Measurements from ENCODE around the gene TRIM7. TPM values are rescaled to one million over a fixed set of nuclear protein-coding genes. Genes with fewer than 3 reads are reported as not detected.

The TRIM7 gene
- polyA plus RNA-seq, 3 donors from 2014 or later, result 0.50 TPM; not detected in 2

DNA sequence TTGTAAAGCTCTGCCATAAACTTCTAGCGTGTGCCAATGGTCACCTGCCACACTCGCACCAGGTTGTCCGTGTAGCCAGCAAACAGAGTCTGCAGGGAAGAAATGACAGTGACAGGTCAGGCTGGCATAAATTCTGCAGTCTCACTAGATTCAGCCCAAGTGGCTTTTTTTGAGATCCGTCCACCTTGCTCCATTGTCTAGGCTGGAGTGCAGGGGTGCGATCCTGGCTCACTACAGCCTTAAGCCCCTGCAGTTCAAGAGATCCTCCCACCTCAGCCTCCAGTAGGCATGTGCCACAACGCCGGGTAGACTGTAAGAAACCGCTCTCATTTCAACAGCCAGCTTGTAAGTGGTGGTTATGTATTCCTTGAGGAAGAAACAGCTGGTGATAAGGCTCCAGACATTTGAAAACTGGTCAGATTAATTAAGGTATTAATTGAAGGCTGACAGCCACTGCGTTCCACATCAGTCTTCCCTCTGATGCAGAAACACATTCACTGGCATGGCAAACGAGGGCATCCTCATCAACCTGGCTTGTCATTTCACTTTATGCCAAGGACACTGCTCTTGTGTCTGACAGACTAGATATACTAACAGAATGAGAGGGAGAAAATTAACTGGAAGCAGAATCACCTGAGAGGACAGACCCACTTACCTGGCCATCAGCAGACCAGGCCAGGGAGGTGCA, 32.1 kb upstream of the TRIM7 start:
- peaks cover 12 to 38% of the 10 kb centered on the region in 2 donors for H3K4me1 Mint-ChIP-seq
- H3K9me3 Mint-ChIP-seq, result no peaks in the 10 kb centered on the region
- DNase-seq, result no peak
- H3K36me3 Mint-ChIP-seq, result peaks cover 23 to 65% (median 48%) of the 10 kb centered on the region in 3 donors
- no peak overlapping the region for H3K4me3 Mint-ChIP-seq
- H3K27ac Mint-ChIP-seq, result peak overlapping the region in 2 of 6 donors; percentile 17 to 61
- H3K27me3 Mint-ChIP-seq (ENCODE audit: low read depth in 3 of 3), result peaks cover 0 to 8% (median 4%) of the 10 kb centered on the region in 3 donors

DNA sequence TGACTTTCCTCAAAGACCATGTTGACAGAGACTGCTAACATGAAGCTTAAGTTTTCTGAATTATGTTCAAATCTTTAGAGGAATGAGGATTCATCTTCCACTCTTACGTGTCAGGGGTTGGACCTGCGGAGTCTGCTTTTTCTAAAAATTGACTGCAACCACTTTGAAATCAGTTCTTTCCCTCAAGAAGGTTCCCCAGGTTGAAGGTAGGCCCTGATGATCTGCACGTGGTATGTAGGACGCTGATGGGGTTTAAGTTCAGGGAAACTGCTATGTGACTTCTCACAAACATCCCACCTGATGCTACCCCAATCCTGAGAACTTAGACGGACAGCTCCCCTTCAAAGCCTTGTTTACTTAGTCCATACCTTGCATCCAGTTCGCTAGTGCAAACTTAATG, 31.5 kb upstream of the TRIM7 start:
- H3K27me3 Mint-ChIP-seq (ENCODE audit: low read depth in 3 of 3), result peaks cover 0 to 6% (median 4%) of the 10 kb centered on the region in 3 donors
- H3K4me1 Mint-ChIP-seq, result peaks cover 6 to 38% of the 10 kb centered on the region in 2 donors
- H3K4me3 Mint-ChIP-seq, result no peak overlapping the region
- no peak for DNase-seq
- H3K27ac Mint-ChIP-seq, result peak overlapping the region in 1 of 6 donors; percentile 3
- H3K36me3 Mint-ChIP-seq, result peaks cover 26 to 61% (median 44%) of the 10 kb centered on the region in 3 donors
- H3K9me3 Mint-ChIP-seq, result no peaks in the 10 kb centered on the region

DNA sequence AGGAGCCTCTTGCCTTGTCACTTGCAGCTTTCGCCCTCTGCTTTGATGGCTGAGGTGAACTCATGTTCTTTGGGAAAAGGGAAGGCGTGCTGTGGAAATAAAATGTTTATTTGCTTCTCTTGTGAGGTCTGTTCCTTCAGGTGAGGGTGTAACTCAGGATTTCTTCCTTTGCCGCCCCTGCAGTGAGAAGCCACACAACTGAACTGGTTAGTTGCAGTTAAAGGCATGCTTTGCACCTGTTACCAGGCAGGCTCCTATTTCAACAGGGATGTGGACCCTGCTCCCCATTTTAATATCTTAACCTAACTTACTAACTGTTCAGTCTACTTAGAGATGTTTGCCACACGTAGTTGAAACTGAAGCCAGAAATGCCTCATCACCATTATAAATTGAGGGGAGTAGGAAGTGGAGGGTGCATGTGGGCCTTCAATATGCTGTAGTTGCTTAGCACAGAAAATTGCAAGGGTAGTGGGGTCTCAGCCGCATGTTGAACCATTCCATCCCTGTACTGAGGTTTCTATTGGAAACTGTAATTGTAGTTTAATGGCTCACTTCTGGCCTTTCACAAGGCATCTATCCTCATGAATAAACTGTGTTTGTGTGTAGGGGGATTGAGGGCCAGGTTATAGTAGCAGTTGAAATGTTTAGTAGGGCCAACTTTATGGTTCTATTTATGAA, 30.8 kb upstream of the TRIM7 start:
- Mint-ChIP-seq H3K4me3 (no peak overlapping the region), H3K36me3 (peaks cover 26 to 60% (median 43%) of the 10 kb centered on the region in 3 donors), H3K27ac (peak overlapping the region in 2 of 6 donors; percentile 17 to 57), H3K4me1 (peaks cover 5 to 32% of the 10 kb centered on the region in 2 donors), H3K27me3 (ENCODE audit: low read depth in 3 of 3) (peaks cover 0 to 4% (median 4%) of the 10 kb centered on the region in 3 donors), H3K9me3 (no peaks in the 10 kb centered on the region)
- DNase-seq, result no peak

DNA sequence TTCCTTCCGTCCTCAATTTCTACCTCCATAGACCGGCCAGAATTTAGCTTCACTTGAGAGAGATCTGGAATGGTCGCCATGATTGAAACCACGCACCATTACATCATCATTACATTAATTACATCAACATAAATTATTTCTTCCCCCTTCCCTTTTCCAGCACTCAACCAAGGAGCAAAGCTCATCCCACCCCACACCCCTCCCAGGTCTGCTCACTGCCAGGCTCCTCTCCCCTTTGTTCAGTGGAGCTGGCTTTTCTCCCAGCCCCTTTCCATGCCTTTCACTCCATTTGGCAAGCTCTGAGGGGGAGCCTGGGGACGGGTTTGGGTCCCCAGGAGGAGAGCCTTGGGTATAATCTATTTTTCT, 30.3 kb upstream of the TRIM7 start:
- no peaks in the 10 kb centered on the region for H3K9me3 Mint-ChIP-seq
- no peak overlapping the region for H3K4me3 Mint-ChIP-seq
- no peak for DNase-seq
- H3K4me1 Mint-ChIP-seq, result peaks cover 7 to 28% of the 10 kb centered on the region in 2 donors
- H3K27ac Mint-ChIP-seq, result peak overlapping the region in 1 of 6 donors; percentile 57
- H3K36me3 Mint-ChIP-seq, result peaks cover 26 to 57% (median 43%) of the 10 kb centered on the region in 3 donors
- H3K27me3 Mint-ChIP-seq (ENCODE audit: low read depth in 3 of 3), result peaks cover 0 to 4% (median 4%) of the 10 kb centered on the region in 3 donors

DNA sequence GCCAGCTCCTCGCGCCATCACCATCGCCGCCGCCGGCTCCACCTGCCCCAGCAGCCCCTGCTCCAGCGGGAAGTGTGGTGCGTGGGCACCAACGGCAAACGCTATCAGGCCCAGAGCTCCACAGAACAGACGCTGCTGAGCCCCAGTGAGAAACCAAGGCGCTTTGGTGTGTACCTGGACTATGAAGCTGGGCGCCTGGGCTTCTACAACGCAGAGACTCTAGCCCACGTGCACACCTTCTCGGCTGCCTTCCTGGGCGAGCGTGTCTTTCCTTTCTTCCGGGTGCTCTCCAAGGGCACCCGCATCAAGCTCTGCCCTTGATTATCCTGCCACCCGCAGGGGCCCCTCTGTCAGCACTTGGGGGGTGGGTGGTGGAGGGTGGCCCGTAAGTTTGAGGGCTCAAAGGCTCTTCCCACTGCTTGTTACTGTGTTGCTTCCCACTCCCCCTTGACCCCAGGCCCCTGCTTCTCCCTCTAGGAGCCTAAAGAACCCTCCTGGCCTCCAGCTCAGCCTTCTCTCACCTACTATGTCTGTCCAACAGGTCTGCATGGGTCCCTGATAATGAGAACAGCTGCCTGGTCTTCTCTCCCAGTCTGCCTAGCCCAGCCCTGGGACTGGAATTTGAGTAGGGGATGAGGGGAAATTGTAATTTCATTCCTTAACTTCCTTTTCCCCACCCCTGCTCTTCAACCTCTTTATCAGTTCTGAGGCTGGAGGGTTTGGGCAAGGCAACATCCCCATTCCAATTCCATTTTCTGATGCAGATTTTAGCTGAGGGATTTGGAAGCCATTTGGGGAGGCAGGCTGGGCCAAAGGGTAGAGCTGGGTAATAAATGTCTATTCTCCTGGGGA, 29.7 kb upstream of the TRIM7 start:
- no peaks in the 10 kb centered on the region for H3K9me3 Mint-ChIP-seq
- no peak for DNase-seq
- H3K4me3 Mint-ChIP-seq, result no peak overlapping the region
- peaks cover 11 to 32% of the 10 kb centered on the region in 2 donors for H3K4me1 Mint-ChIP-seq
- H3K36me3 Mint-ChIP-seq, result peaks cover 29 to 60% (median 46%) of the 10 kb centered on the region in 3 donors
- H3K27ac Mint-ChIP-seq, result peak overlapping the region in 2 of 6 donors; percentile 57 to 67
- peaks cover 0 to 4% (median 4%) of the 10 kb centered on the region in 3 donors for H3K27me3 Mint-ChIP-seq (ENCODE audit: low read depth in 3 of 3)

DNA sequence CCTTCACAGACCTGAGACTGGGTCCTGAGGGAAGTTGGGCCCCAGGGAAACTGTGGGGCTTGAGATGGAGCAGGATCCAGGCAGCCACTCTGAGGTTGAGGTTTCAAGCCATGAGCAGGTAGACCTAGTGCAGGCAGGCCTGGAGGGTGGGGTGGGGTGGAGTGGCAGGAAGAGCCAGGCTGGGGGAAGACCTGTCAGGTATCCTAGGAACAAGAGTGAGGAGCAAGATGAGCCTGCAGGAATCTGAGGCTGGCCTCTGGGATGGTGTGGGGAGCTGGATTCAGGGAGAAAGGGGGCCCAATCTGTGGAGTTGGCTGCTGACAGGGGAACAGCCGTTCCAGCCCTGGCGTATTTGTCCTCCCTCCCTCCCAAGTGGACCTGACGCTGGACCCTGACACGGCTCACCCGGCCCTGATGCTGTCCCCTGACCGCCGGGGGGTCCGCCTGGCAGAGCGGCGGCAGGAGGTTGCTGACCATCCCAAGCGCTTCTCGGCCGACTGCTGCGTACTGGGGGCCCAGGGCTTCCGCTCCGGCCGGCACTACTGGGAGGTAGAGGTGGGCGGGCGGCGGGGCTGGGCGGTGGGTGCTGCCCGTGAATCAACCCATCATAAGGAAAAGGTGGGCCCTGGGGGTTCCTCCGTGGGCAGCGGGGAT, 28.9 kb upstream of the TRIM7 start:
- no peak for DNase-seq
- Mint-ChIP-seq H3K9me3 (no peaks in the 10 kb centered on the region), H3K27me3 (ENCODE audit: low read depth in 3 of 3) (peaks cover 0 to 2% (median 0%) of the 10 kb centered on the region in 3 donors), H3K4me1 (peaks cover 18 to 33% of the 10 kb centered on the region in 2 donors), H3K4me3 (no peak overlapping the region), H3K27ac (no peak overlapping the region), H3K36me3 (peaks cover 29 to 60% (median 47%) of the 10 kb centered on the region in 3 donors)

DNA sequence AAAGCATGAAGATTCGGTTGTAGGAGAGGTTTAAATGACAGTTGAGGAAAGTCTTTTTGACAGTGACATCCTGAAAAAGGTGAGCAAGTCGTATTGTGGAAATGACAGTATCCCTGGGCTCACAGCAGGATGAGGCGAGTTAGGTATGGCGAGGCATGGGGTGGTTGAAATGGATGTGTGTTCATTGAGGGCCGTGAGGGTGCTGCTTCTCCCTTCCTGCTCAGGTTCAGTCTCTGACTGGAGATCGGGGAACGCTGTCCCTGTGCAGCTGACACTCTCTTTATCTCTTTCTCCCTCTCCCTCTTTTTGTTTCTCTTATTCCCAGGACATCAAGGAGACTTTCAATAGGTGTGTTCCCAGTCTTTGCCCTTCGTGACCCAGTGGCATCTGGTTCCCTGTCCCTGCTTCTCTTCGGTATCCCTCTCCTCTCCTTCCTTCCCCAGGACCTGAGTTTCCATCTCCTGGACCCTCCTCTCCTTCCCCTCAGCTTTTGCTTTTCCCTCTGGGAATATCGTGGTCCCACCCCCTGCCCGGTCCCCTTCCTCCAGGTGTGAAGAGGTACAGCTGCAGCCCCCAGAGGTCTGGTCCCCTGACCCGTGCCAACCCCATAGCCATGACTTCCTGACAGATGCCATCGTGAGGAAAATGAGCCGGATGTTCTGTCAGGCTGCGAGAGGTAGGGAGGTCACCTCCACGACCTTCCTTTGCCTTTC, 28.2 kb upstream of the TRIM7 start:
- Mint-ChIP-seq H3K9me3 (no peaks in the 10 kb centered on the region), H3K4me1 (peaks cover 16 to 28% of the 10 kb centered on the region in 2 donors), H3K4me3 (no peak overlapping the region), H3K27ac (peak overlapping the region in 4 of 6 donors; percentile 56 to 71 (median 58)), H3K27me3 (ENCODE audit: low read depth in 3 of 3) (no peaks in the 10 kb centered on the region), H3K36me3 (peaks cover 24 to 55% (median 43%) of the 10 kb centered on the region in 3 donors)
- DNase-seq, result no peak

DNA sequence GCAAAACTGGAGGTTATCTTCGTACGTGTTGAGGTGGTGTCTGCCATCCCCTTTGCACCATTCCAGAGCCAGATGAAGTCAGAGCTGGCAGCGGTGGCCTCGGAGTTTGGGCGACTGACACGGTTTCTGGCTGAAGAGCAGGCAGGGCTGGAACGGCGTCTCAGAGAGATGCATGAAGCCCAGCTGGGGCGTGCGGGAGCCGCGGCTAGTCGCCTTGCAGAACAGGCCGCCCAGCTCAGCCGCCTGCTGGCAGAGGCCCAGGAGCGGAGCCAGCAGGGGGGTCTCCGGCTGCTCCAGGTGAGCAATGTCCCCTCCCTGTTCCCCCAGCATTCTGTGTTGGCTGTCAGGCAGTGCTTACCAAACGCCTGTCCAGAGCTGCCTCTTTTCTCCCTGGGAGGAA, 27.6 kb upstream of the TRIM7 start:
- Mint-ChIP-seq H3K36me3 (peaks cover 20 to 48% (median 37%) of the 10 kb centered on the region in 3 donors), H3K27me3 (ENCODE audit: low read depth in 3 of 3) (no peaks in the 10 kb centered on the region), H3K4me1 (peaks cover 14 to 22% of the 10 kb centered on the region in 2 donors), H3K4me3 (no peak overlapping the region), H3K27ac (peak overlapping the region in 4 of 6 donors; percentile 42 to 85 (median 58)), H3K9me3 (no peaks in the 10 kb centered on the region)
- DNase-seq, result no peak

DNA sequence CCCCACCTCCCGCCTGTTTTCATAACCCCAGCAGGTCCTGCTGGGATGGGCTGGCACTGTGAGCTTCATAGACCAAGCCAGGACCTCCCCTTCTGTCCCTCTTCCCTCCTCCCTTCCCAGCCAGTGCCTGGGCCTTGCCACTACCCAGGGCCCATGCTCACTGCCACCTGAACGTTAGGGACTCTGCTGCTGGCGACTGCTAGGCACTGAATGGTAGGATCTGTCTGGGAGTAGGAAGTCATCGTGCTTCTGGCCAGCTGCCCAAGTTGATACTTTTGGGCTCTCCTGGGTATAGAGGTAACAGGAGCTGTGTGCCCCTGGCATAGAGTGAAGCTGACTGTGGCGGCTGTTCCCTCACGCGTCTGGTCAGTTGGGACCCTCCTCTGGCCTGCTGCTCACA, 26.4 kb upstream of the TRIM7 start:
- Mint-ChIP-seq H3K27ac (peak overlapping the region in 2 of 6 donors; percentile 16 to 50), H3K4me1 (peaks cover 14 to 21% of the 10 kb centered on the region in 2 donors), H3K27me3 (ENCODE audit: low read depth in 3 of 3) (no peaks in the 10 kb centered on the region), H3K9me3 (no peaks in the 10 kb centered on the region), H3K36me3 (peaks cover 17 to 40% (median 25%) of the 10 kb centered on the region in 3 donors), H3K4me3 (no peak overlapping the region)
- no peak for DNase-seq

DNA sequence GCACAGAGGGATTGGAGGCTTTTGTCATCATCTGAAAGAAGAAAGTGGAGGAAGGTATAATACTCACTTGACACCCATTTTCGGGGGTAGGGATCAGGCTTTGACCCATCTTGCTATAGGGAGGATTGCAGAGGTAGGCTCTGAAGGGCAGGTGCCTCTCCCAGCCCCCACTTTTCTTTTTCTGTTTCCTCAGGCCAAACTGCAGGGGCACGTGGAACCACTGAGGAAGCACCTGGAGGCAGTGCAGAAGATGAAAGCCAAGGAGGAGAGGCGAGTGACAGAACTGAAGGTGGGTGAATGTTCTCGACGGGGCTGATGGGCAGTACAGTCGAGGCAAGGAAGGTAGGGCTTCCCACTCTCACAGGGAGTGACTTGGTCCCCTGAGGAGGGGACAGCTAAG, 25.6 kb upstream of the TRIM7 start:
- Mint-ChIP-seq H3K36me3 (peaks cover 17 to 31% (median 19%) of the 10 kb centered on the region in 3 donors), H3K4me3 (no peak overlapping the region), H3K4me1 (peaks cover 17 to 25% of the 10 kb centered on the region in 2 donors), H3K27ac (peak overlapping the region in 1 of 6 donors; percentile 29), H3K27me3 (ENCODE audit: low read depth in 3 of 3) (no peaks in the 10 kb centered on the region), H3K9me3 (no peaks in the 10 kb centered on the region)
- no peak for DNase-seq

DNA sequence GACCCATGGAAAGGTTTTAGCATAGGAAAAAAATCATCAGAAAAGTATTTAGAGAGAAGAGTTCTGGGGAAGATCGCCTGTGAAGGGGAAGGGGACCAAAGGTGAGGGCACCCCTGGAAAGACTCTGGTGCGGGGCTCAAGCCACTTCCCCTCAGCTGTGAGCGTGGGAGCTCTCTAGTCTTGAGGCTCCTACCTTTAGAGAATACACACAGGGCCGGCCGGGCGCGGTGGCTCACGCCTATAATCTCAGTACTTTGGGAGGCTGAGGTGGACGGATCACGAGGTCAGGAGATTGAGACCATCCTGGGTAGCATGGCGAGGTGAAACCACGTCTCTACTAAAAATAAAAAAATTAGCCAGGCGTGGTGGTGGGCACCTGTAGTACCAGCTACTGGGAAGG, 25.0 kb upstream of the TRIM7 start:
- Mint-ChIP-seq H3K4me3 (no peak overlapping the region), H3K9me3 (no peaks in the 10 kb centered on the region), H3K36me3 (peaks cover 17 to 28% (median 19%) of the 10 kb centered on the region in 3 donors), H3K27ac (peak overlapping the region in 5 of 6 donors; percentile 3 to 72 (median 36)), H3K27me3 (ENCODE audit: low read depth in 3 of 3) (no peaks in the 10 kb centered on the region), H3K4me1 (peaks cover 22 to 31% of the 10 kb centered on the region in 2 donors)
- DNase-seq, result no peak

DNA sequence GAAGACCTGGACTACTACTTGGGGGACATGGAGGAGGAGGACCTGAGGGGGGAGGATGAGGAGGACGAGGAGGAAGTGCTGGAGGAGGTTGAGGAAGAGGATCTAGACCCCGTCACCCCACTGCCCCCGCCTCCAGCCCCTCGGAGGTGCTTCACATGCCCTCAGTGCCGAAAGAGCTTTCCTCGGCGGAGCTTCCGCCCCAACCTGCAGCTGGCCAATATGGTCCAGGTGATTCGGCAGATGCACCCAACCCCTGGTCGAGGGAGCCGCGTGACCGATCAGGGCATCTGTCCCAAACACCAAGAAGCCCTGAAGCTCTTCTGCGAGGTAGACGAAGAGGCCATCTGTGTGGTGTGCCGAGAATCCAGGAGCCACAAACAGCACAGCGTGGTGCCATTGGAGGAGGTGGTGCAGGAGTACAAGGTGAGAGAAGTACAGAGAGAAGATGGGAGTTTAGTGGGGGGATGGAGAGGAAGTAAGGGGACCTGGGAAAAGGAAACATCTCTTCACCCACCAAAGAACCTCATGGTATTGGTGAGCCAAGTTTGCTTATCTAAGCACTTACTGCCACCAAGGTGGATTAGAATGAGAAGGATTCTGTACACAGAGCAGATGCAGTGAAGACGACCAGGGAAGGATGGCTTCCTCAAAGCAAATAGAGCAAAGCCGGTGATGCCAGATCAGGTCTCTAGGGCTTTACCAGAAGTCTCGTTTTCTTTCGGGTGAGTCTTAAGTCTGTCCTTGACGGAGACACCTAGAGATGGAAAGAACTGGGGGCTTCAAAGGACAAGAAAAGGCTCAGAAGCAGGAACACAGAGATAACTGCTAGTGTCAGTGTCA, 19.6 kb upstream of the TRIM7 start:
- Mint-ChIP-seq H3K4me3 (peak overlapping the region; percentile 88 to 96 (median 95)), H3K9me3 (peaks cover 0 to 8% (median 5%) of the 10 kb centered on the region in 6 donors), H3K4me1 (peaks cover 58 to 60% of the 10 kb centered on the region in 2 donors), H3K27me3 (ENCODE audit: low read depth in 3 of 3) (peaks cover 31 to 43% (median 34%) of the 10 kb centered on the region in 3 donors), H3K36me3 (peaks cover 4 to 7% (median 6%) of the 10 kb centered on the region in 3 donors), H3K27ac (peak overlapping the region; percentile 96 to 100 (median 98))
- DNase-seq, result peak in 1 of 3 donors; percentile 19

Measured in immature natural killer cell (primary cell).